RKO (cell line): ENCODE measurements around the gene SLC1A1.
A peak's percentile ranks its signal among the peaks of the same experiment; 100 is the strongest.
"Not testable (repeated sequence)": the region's sequence is repeated elsewhere in the genome, so short reads cannot be mapped to it uniquely, and the experiment has no call there.

Experiments
- DNase-seq: peaks from one replicate; pipeline ENCODE4 v3.0.0-alpha.2; 2016; ENCODE audit warnings: low spot score

The SLC1A1 gene

DNA sequence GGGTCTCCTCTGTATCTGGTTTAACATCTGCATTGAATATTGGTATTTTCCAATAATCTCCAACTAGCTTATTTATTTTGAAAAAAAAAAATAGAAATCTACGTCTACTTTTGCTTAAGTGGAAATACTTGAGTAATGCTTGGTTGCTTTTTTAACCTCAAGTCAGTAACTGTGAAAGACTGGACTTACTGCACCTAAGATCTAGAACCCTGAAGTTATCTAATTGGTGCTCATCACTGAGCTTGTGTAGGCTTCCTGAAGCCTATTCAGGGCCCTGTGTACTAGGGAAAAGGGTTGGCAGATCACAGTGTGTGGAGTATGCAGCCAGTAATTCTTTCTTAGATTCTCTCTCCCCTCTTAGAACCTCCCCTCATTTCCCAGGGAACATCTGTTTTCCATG is 16.2 kb downstream of the SLC1A1 start:
- no peak for DNase-seq

- no peak for DNase-seq
These were observed 17.2 kb downstream of the SLC1A1 start for GRCh38 chr9:4507306-4508130.

DNA sequence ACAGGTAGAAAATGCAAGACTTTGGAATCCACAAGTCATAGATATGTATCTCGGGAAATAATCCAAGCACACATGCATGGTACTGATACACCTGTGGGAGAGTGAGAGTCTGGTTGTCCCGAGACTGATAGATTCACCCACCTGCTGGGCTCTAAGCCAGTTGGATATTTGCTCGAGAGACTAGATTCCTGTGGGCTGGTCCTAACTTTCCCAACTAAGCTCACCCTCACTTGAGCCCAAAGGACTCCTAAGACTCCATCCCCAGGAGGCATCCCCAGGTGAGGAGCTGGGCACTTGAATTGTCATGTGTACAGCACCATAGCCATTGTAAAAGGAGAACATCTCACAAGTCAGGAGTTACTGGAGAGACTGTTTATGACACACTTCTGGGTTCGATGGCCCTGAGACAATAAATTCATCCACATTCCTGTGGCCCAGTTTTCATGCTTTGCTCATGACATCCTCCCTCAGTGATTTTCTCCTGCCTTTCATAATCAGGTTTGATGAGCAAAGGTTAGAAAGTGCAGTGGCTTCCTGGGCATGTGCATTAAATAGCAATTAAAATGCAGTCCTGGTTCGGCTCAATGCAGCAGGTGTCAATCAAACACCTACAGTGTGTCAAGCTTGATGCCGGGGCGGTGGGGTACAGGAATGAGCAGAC is 18.1 kb downstream of the SLC1A1 start:
- DNase-seq, result no peak

DNA sequence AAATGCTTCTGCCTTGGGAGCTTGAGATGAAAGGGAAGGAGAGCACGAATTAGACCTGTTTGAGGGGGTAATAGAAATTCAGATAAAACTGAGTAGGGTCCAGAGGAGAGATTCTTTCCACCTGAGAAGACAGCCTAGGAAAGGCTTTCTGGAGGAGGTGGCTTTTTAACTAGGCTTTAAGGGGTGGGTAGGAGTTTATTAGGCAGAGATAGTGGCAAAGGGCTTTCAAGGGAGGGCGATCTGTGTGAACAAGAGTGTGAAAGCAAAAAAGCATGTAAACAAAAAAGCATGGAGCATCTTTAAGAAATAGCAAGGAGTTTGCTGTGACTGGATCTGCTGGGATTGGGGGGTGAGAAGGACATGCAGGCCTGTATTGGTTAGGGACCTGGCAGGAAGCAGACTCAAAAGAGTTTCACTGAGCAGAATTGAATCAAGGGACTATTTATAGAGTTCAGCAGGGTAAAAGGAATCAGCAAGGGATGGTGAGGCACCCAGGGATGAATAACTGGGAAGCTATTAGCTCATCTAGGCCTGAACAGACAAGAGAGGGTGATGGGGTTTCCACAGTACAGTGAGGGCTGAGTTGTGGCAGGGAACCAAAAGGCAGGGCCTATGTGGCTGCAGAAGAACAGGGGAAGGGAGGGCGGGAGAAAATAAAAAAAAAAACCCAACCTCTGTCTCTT is 18.8 kb downstream of the SLC1A1 start:
- DNase-seq, result no peak

GRCh38 chr9:4509590-4509984 is 19.3 kb downstream of the SLC1A1 start:
- no peak for DNase-seq

DNA sequence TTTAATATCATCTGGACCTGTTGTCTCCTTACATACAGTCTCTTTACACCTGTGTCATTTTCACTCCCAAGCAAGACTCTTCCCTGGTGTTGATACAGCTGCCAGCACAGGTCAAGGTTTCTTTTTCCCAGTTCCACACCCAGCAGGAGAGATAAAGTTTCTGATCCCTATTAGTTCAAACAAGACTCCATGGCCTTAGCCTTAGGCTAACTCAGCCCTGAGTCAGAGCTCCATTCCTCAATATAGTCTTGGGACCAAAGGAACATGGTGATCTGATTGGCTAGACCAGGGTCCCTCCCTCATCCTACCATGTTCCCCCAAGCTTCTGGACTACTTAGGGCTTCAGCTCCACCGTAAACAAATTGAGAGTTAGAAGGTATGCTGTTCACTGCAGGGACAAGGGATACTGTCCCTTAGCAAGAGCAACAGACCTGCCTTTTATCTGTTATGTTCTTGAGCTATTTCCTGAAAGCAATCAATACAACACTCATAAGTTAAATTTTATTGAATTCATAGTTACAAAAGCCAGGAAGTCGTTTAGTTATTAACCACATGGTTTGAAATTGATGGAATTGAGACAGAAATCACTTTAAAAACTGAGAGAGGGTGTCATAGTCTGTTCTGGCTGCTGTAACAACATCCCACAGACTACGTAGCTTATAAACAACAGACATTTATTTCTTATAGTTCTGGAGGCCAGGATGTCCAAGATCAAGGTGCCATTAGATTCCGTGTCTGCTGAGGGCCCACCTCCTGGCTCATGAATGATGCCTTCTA is 20.5 kb downstream of the SLC1A1 start:
- no peak for DNase-seq

GRCh38 chr9:4514252-4515128 is 24.2 kb downstream of the SLC1A1 start:
- no peak for DNase-seq

DNA sequence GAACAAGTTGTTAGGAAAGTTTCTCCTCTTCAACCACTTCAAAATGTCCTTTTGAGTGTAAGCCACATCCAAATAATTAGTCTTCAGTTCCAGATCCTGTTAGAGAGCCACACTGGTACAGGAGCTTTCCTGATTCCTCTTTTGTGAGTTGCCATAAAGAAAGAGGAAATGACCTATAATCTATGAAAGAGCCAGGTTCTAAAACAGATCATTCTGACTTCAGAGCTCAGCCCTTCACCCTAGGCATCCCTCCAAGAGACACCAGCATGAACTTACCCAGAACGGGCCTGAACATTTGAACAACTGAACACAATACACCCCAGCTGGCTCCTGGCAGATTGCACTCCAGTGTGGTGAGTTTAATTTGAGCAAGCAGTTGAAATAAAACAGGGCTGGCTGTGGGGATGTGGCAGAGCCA is 25.7 kb downstream of the SLC1A1 start:
- DNase-seq, result no peak

DNA sequence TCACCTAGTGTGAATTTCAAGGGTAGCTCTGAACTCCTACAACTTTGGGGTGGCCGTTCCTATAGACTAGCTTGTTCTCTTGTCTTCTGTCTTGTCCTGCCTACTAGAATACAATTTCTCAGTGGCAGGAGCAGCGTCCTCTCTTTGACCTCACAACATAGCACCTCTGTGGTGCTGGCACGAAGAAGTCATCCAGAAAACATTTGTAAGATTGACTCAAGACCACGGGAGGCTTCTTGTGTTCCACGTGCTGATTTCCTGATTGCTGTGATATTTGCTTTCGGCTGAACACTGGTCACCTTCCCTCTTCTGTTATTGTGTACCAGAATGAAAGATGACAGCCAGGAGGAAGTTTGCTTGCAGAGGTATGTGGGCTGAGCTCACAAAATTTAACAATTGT is 27.0 kb downstream of the SLC1A1 start:
- DNase-seq, result no peak

DNA sequence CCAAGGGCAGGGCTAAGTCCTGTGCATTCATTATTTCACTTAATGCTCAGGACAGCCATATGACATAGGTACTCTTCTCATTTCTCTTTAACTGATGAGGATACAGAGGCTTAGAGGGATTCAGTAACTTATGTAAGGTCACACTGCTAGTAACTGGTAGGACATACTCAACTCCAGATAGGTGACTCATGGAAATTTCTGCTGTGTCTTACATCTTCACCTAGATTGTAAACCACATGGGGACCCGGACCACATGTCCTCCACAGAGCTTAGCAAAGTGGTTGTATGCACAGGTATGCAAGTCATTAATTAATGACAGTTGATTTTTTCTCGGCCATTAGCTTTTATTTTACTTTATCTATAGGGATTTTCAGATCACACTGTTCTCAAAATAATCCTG is 29.3 kb downstream of the SLC1A1 start:
- peak; percentile 18 for DNase-seq

- no peak for DNase-seq
These were observed 29.8 kb downstream of the SLC1A1 start for GRCh38 chr9:4520055-4520454.

DNA sequence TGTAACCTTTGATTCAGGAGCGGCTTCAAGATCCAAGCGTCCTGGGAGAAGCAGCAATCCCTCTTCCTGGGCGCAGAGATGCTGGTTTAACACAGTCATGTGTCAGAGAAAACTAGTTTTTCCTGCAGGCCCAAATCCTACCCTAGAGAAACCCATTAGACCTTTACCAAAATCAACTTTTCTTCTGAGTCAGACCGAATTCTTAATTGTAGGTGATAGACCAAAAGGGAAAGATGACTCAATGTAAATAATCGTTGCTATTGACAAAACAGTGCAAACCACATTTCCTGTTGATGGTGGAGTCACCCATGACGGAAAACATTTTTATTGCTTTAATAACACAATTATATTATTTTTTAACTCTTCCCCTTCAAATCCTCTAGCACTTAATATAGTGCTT is 40.1 kb downstream of the SLC1A1 start:
- no peak for DNase-seq

DNA sequence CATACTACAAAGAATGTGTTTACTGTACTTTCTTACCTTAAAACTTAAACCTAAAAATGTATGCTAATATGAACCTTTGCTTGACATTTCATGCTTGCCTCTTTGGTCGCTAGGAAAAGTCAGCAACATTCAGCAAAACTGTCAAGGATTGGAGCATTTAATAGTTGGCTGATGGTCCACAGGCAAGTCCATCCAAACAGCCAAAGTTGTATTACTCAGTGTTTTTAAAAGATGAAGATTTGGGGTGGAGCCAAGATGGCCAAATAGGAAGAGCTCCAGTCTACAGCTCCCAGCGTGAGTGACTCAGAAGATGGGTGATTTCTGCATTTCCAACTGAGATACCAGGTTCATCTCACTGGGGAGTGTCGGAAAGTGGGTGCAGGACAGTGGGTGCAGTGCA is 40.6 kb downstream of the SLC1A1 start:
- DNase-seq, result not testable (repeated sequence)

DNA sequence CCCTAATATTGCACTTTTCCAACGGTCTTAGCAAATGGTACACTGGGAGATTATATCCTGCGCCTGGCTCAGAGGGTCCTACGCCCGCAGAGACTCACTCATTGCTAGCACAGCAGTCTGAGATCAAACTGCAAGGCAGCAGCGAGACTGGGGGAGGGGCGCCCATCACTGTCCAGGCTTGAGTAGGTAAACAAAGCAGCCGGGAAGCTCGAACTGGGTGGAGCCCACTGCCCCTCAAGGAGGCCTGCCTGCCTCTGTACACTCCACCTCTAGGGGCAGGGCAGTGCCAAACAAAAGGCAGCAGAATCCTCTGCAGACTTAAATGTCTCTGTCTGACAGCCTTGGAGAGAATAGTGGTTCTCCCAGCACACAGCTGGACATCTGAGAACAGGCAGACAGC is 41.1 kb downstream of the SLC1A1 start:
- not testable (repeated sequence) for DNase-seq

DNA sequence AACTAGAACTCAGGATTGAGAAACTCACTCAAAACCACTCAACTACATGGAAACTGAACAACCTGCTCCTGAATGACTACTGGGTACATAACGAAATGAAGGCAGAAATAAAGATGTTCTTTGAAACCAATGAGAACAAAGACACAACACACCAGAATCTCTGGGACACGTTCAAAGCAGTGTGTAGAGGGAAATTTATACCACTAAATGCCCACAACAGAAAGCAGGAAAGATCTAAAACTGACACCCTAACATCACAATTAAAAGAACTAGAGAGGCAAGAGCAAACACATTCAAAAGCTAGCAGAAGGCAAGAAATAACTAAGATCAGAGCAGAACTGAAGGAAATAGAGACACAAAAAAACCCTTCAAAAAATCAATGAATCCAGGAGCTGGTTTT is 43.6 kb downstream of the SLC1A1 start:
- DNase-seq, result not testable (repeated sequence)

- DNase-seq, result not testable (repeated sequence)
These were observed 45.9 kb downstream of the SLC1A1 start for GRCh38 chr9:4536196-4536595.

DNA sequence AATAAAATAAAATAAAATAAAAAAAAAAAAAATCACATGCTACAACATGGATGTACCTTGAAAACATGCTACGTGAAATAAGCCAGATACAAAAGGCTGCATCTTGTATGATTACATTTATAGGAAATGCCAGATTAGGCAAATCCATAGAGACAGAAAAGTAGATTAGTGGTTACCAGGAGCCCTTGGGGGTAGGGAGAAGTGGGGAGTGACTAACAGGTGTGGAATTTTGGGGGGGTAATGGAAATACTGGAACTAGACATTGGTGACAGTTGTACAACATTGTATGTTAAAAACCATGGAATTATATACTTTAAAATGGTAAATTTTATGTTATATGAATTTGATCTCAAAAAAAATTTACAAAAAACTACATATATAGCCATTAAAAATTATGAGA is 47.3 kb downstream of the SLC1A1 start:
- no peak for DNase-seq

DNA sequence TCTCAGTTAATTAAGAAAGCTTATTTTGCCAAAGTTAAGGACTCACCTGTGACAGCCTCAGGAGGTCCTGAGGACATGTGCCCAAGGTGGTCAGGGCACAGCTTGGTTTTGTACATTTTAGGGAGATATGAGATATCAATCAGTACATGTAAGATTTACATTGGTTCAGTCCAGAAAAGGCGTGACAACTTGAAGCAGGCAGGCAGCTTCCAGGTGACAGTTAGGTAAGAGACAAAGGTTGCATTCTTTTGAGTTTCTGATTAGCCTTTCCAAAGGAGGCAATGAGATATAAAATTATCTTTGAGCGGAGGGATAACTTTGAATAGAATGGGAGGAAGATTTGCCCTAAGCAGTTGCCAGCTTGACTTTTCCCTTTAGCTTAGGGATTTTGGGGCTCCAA is 47.8 kb downstream of the SLC1A1 start:
- no peak for DNase-seq

- DNase-seq, result no peak
These were observed 48.4 kb downstream of the SLC1A1 start for GRCh38 chr9:4538621-4539020.

DNA sequence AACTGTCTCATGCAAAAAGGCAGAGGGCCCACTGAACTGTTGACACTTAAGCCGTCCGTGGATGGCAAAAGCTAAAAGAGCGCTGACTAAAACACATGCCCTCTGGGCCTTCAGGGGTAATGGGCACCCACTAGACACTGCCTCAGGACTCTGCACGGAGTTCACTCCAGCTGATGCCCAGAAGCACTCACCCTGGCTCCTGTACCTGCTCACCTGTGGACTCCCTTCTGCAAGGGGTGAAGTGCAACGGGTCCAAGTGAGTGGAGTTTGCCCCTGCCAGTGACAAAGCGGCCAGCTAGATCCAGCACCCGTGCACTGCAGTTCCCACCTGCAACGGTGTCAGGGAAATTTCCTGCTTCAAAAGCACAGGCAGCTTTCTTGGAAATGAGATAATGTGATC is 50.2 kb downstream of the SLC1A1 start:
- no peak for DNase-seq

DNA sequence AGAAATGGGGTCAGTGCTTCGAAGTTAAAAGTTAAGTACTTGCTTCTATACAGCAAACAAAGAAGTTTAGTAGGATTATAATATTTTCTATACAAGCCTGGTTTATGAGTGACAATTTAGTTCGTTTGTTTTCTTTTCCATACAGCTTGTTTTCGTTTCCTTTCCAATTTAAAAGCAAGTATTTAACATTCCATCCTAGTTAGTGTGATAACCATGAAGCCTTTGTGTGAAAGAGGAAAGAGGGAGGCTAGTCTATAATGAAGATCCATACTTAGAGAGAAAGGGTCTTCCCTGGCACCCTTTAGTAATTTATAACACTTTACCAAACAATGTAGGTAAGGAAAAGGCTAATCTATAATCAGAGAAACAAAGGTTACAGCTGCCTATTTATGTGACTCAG is 51.0 kb downstream of the SLC1A1 start:
- no peak for DNase-seq
